ENCODE results near the gene KMT2D. TPM values are rescaled to one million over a fixed set of nuclear protein-coding genes. Genes with fewer than 3 reads are reported as not detected.
A peak's percentile ranks its signal among the peaks of the same experiment; 100 is the strongest.

KMT2D gene
- total and polyA plus RNA-seq, 2 of the 8 experiments (the other 6 are each of a cell fraction or from before 2014, with no cell fraction given), result 9.1 to 86.3 TPM

DNA sequence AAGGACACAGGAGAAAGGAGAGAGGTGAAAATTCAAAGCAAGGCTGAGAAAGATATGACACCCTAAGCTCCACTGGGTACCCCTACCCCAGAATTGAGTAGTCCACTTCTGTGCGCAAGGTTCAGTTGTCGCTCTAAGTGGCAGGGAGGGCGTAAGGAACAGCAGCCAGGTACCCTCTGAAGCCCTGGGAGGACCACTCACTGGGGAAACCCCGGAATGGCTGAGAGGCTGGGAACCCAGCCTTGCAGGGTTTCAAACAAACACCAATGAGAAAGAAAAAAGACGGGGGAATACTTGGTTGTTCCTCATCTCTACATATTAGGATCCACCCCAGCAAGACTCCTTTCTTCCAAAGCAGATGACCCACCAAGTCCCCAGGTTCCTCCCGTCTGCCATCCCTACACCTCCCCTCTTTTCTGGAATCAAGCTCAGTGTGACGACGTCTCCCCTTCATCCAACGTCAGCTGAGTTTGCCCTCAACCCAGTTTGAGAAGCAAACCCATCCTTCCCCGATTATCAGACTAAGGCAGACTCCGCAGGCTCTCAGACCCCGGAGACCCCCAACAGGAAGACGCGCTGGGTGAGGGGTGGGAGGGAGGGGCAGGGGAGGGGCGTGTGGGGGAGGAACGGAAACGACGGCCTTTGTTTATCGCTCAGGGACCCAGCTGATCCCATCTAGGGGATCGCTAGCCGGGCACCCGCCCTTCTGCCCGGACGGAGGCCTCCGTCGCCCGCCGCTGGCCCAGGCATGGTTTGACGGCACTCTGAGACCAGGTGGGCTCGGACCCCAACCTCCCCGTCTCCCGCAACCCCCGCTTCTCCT is 49.3 kb upstream of the KMT2D start:
- H3K4me3 ChIP-seq (ENCODE audit: extremely low read depth in 1 of 4, insufficient read depth in 2 of 4, low read depth in 3 of 4, low read length in 4 of 4), result peak overlapping the region; percentile 74 to 99 (median 92)
- no peak overlapping the region for H2BK15ac ChIP-seq (ENCODE audit: low read length)
- peak overlapping the region; percentile 72 for H4K91ac ChIP-seq (replicated peaks; ENCODE audit: insufficient read length, low read length)
- CTCF ChIA-PET (ENCODE audit: partially characterized antibody), result interaction anchor here (0.5 to 16.2 kb wide), 10 partner anchors 10 to 187 kb away, joined by 3 to 235 read pairs (median 12); partner anchors contain the start of genes DHH, RHEBL1 and TUBA1B
- H3K27ac ChIP-seq (ENCODE audit: low read depth, low read length), result peak overlapping the region; percentile 55; the same call in 1 of the 2 replicates
- FAIRE-seq, result no peak
- H2BK12ac ChIP-seq (ENCODE audit: low read depth, low read length), result no peak overlapping the region
- H3K14ac ChIP-seq (ENCODE audit: insufficient read length), result no peak overlapping the region
- H3K56ac ChIP-seq (replicated peaks; ENCODE audit: insufficient read length, low read depth, low read length), result peak overlapping the region; percentile 49
- peaks cover 0 to 10% (median 2%) of the 10 kb centered on the region in 4 experiments; a peak in 4 of 7 replicates for H3K4me1 ChIP-seq (replicated peaks in 1 of 4; ENCODE audit: control insufficient read depth in 3 of 4, insufficient read depth in 4 of 4, low read length in 3 of 4)
- H3K79me1 ChIP-seq (ENCODE audit: low read depth, low read length), result peaks cover 14% of the 10 kb centered on the region; the same call in 1 of the 2 replicates
- no peaks in the 10 kb centered on the region for H3K36me3 ChIP-seq (ENCODE audit: control insufficient read depth in 2 of 4, insufficient read depth in 4 of 4, low read length in 3 of 4)
- H2AK5ac ChIP-seq (ENCODE audit: low read depth, low read length), result no peak overlapping the region
- H4K8ac ChIP-seq (ENCODE audit: extremely low read depth, insufficient read depth, low read length), result peak overlapping the region; percentile 82; the same call in 1 of the 2 replicates
- no peak overlapping the region for H2AFZ ChIP-seq (ENCODE audit: low read length)
- peak overlapping the region; percentile 66 to 77 for H3K4me2 ChIP-seq (ENCODE audit: insufficient read depth in 1 of 2, low read depth in 2 of 2, low read length in 2 of 2)
- H3K27me3 ChIP-seq (replicated peaks in 1 of 4; ENCODE audit: control insufficient read depth in 3 of 4, extremely low read depth in 1 of 4, insufficient read depth in 3 of 4, low read length in 3 of 4), result no peaks in the 10 kb centered on the region
- peaks cover 0 to 20% of the 10 kb centered on the region in 2 experiments; a peak in 2 of 4 replicates for H3K79me2 ChIP-seq (ENCODE audit: control insufficient read depth in 1 of 2, insufficient read depth in 2 of 2, low read length in 2 of 2)
- no peak overlapping the region for H2BK120ac ChIP-seq (replicated peaks; ENCODE audit: low read depth, low read length)
- no peak overlapping the region for H3K4ac ChIP-seq (replicated peaks; ENCODE audit: insufficient read length, low read depth, low read length)
- no peak for DNase-seq (ENCODE audit: low read depth in 1 of 2, low spot score in 2 of 2)
- peak overlapping the region; percentile 54 to 78 (median 74) for H3K9ac ChIP-seq (replicated peaks in 1 of 4; ENCODE audit: extremely low read depth in 1 of 4, low read depth in 3 of 4, low read length in 3 of 4)
- H3K23ac ChIP-seq (ENCODE audit: insufficient read length), result no peak overlapping the region
- no peak overlapping the region for H4K5ac ChIP-seq (ENCODE audit: insufficient read length, low read depth, low read length)
- H3K18ac ChIP-seq (ENCODE audit: extremely low read depth, low read length), result peak overlapping the region; percentile 3; the same call in 1 of the 2 replicates
- no peaks in the 10 kb centered on the region for H3K9me3 ChIP-seq (ENCODE audit: insufficient read depth in 2 of 2, low read depth in 1 of 2, low read length in 1 of 2)
- no peak overlapping the region for H2BK20ac ChIP-seq (ENCODE audit: low read length)
- peak overlapping the region; percentile 79; the same call in 1 of the 2 replicates for H2BK5ac ChIP-seq (ENCODE audit: low read depth, low read length)
- POLR2A ChIA-PET (ENCODE audit: partially characterized antibody), result interaction anchor here (0.6 to 4.4 kb wide), 12 partner anchors 10 to 154 kb away, joined by 3 to 51 read pairs (median 5); partner anchors contain the start of genes DHH, KMT2D, TUBA1A and TUBA1B
- 21% methylated on average over 13 of the region's 33 CpGs; no CpG with 5 or more reads in 1 of the 2 experiments for WGBS, 2 experiments (ENCODE audit: extremely low coverage in 1 of 2, insufficient coverage in 1 of 2, insufficient read length in 1 of 2, insufficient replicate concordance in 2 of 2, low coverage in 1 of 2, low lambda C conversion rate in 2 of 2, missing lambda C conversion rate in 1 of 2)
- H3K23me2 ChIP-seq (ENCODE audit: low read depth, low read length), result peaks cover 9% of the 10 kb centered on the region; the same call in 1 of the 2 replicates
- H4K20me1 ChIP-seq (replicated peaks in 1 of 2; ENCODE audit: control insufficient read depth in 1 of 2, insufficient read depth in 2 of 2, low read length in 2 of 2), result peaks cover 3 to 16% of the 10 kb centered on the region in 2 experiments
- no peak for TF ChIP-seq CBX8 (IDR thresholded peaks at IDR 0.05; ENCODE audit: borderline replicate concordance, low read depth, low read length)
- TF ChIP-seq KDM4A (IDR thresholded peaks at IDR 0.05; ENCODE audit: low read depth, low read length, severe bottlenecking), result peak; percentile 45
- TF ChIP-seq TAF7 (optimal IDR thresholded peaks at IDR 0.05; ENCODE audit: borderline replicate concordance, low read depth, low read length), result no peak
- no peak for TF ChIP-seq SAP30 (IDR thresholded peaks at IDR 0.05; ENCODE audit: insufficient read depth, insufficient replicate concordance, low read length)
- no peak for TF ChIP-seq SP2 (IDR thresholded peaks at IDR 0.05; ENCODE audit: low read length)
- 0 out of 4 replicates have a peak, but pooled peaks of 1 of the 2 experiments have one; percentile 49 for TF ChIP-seq SIN3A (conservative IDR thresholded peaks at IDR 0.05 in 1 of 2, IDR thresholded peaks at IDR 0.05 in 1 of 2; ENCODE audit: low read depth in 1 of 2, low read length in 2 of 2)
- peak; percentile 18; the same call in 1 of the 2 replicates for TF ChIP-seq CREB1 (IDR thresholded peaks at IDR 0.05)
- TF ChIP-seq ASH2L (IDR thresholded peaks at IDR 0.05; ENCODE audit: low read length), result no peak
- TF ChIP-seq YY1 (IDR thresholded peaks at IDR 0.05; ENCODE audit: low read depth, low read length), result no peak
- no peak for TF ChIP-seq BACH1 (IDR thresholded peaks at IDR 0.05; ENCODE audit: low read length)
- no peak for TF ChIP-seq BCL11A (IDR thresholded peaks at IDR 0.05; ENCODE audit: low read depth in 2 of 2, low read length in 2 of 2)

Data from H1 (cell line).